ENCODE results near the gene CSH2. TPM values are rescaled to one million over a fixed set of nuclear protein-coding genes. Genes with fewer than 3 reads are reported as not detected.

The CSH2 gene
- total and polyA plus RNA-seq, 2 of the 8 experiments (the other 6 are each of a cell fraction or from before 2014, with no cell fraction given): 0.43 TPM; not detected in 1

DNA sequence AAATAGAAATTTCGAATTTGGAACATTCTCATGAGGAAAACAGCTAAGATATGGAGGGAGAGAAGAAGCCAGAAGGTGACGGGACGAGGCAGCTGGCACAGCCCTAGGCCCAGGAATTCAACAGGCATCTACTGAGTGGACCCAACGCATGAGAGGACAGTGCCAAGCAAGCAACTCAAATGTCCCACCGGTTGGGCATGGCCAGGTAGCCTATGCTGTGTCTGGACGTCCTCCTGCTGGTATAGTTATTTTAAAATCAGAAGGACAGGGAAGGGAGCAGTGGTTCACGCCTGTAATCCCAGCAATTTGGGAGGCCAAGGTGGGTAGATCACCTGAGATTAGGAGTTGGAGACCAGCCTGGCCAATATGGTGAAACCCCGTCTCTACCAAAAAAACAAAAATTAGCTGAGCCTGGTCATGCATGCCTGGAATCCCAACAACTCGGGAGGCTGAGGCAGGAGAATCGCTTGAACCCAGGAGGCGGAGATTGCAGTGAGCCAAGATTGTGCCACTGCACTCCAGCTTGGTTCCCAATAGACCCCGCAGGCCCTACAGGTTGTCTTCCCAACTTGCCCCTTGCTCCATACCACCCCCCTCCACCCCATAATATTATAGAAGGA lies 43.2 kb upstream of the CSH2 start:
- H3K4me1 ChIP-seq (replicated peaks in 1 of 4; ENCODE audit: control insufficient read depth in 3 of 4, insufficient read depth in 4 of 4, low read length in 3 of 4): peaks cover 0 to 5% (median under 1%) of the 10 kb centered on the region in 4 experiments; a peak in 3 of 7 replicates
- H2BK20ac ChIP-seq (ENCODE audit: low read length): no peak overlapping the region
- H3K56ac ChIP-seq (replicated peaks; ENCODE audit: insufficient read length, low read depth, low read length): no peak overlapping the region
- H3K9me3 ChIP-seq (ENCODE audit: insufficient read depth in 2 of 2, low read depth in 1 of 2, low read length in 1 of 2): no peaks in the 10 kb centered on the region
- H2AFZ ChIP-seq (ENCODE audit: low read length): no peak overlapping the region
- H3K14ac ChIP-seq (ENCODE audit: insufficient read length): no peak overlapping the region
- H3K4me3 ChIP-seq (ENCODE audit: extremely low read depth in 1 of 4, insufficient read depth in 2 of 4, low read depth in 3 of 4, low read length in 4 of 4): no peak overlapping the region
- H3K18ac ChIP-seq (ENCODE audit: extremely low read depth, low read length): no peak overlapping the region
- DNase-seq (ENCODE audit: low read depth in 1 of 2, low spot score in 2 of 2) (no peak), FAIRE-seq (no peak)
- no peak overlapping the region; a peak in 1 of 4 replicates for H3K4me2 ChIP-seq (ENCODE audit: insufficient read depth in 1 of 2, low read depth in 2 of 2, low read length in 2 of 2)
- no peaks in the 10 kb centered on the region; the same call in 1 of the 2 replicates for H3K23me2 ChIP-seq (ENCODE audit: low read depth, low read length)
- H2BK5ac ChIP-seq (ENCODE audit: low read depth, low read length): no peak overlapping the region
- H2BK15ac ChIP-seq (ENCODE audit: low read length): no peak overlapping the region
- 88% methylated on average over 12 of the region's 12 CpGs; no CpG with 5 or more reads in 1 of the 2 experiments for WGBS, 2 experiments (ENCODE audit: extremely low coverage in 1 of 2, insufficient coverage in 1 of 2, insufficient read length in 1 of 2, insufficient replicate concordance in 2 of 2, low coverage in 1 of 2, low lambda C conversion rate in 2 of 2, missing lambda C conversion rate in 1 of 2)
- no peaks in the 10 kb centered on the region for H3K36me3 ChIP-seq (ENCODE audit: control insufficient read depth in 2 of 4, insufficient read depth in 4 of 4, low read length in 3 of 4)
- H2BK12ac ChIP-seq (ENCODE audit: low read depth, low read length): no peak overlapping the region
- no peaks in the 10 kb centered on the region for H3K27me3 ChIP-seq (replicated peaks in 1 of 4; ENCODE audit: control insufficient read depth in 3 of 4, extremely low read depth in 1 of 4, insufficient read depth in 3 of 4, low read length in 3 of 4)
- H2BK120ac ChIP-seq (replicated peaks; ENCODE audit: low read depth, low read length): no peak overlapping the region
- POLR2A ChIA-PET (ENCODE audit: partially characterized antibody): interaction anchor here (1.6 kb wide), 1 partner anchor 34 kb away, joined by 6 read pairs; no protein-coding TSS in a partner anchor
- no peak overlapping the region for H3K9ac ChIP-seq (replicated peaks in 1 of 4; ENCODE audit: extremely low read depth in 1 of 4, low read depth in 3 of 4, low read length in 3 of 4)
- no peak overlapping the region for H2AK5ac ChIP-seq (ENCODE audit: low read depth, low read length)
- CTCF ChIA-PET (ENCODE audit: partially characterized antibody): interaction anchor here (0.9 to 11.2 kb wide), 9 partner anchors 13 to 108 kb away, joined by 3 to 270 read pairs (median 59); partner anchors contain the start of genes CD79B and ICAM2
- H3K79me1 ChIP-seq (ENCODE audit: low read depth, low read length): no peaks in the 10 kb centered on the region
- H3K27ac ChIP-seq (ENCODE audit: low read depth, low read length): no peak overlapping the region
- TF ChIP-seq EZH2 (IDR thresholded peaks at IDR 0.05; ENCODE audit: low read depth, low read length, severe bottlenecking): no peak
- no peak for TF ChIP-seq POLR2A (IDR thresholded peaks at IDR 0.05; ENCODE audit: control extremely low read depth in 1 of 2, low read depth in 2 of 2, low read length in 2 of 2)
- TF ChIP-seq MAX (IDR thresholded peaks at IDR 0.05): no peak
- TF ChIP-seq EGR1 (IDR thresholded peaks at IDR 0.05; ENCODE audit: borderline replicate concordance, low read depth, low read length): no peak
- TF ChIP-seq RBBP5 (IDR thresholded peaks at IDR 0.05; ENCODE audit: borderline replicate concordance, low read depth, low read length): no peak
- no peak for TF ChIP-seq KDM1A (IDR thresholded peaks at IDR 0.05; ENCODE audit: borderline replicate concordance, low read length)
- H4K5ac ChIP-seq (ENCODE audit: insufficient read length, low read depth, low read length): no peak overlapping the region
- no peak overlapping the region for H3K4ac ChIP-seq (replicated peaks; ENCODE audit: insufficient read length, low read depth, low read length)
- H3K79me2 ChIP-seq (ENCODE audit: control insufficient read depth in 1 of 2, insufficient read depth in 2 of 2, low read length in 2 of 2): no peaks in the 10 kb centered on the region
- no peak overlapping the region for H4K91ac ChIP-seq (replicated peaks; ENCODE audit: insufficient read length, low read length)
- H4K20me1 ChIP-seq (replicated peaks in 1 of 2; ENCODE audit: control insufficient read depth in 1 of 2, insufficient read depth in 2 of 2, low read length in 2 of 2): no peaks in the 10 kb centered on the region
- no peak overlapping the region for H3K23ac ChIP-seq (ENCODE audit: insufficient read length)
- H4K8ac ChIP-seq (ENCODE audit: extremely low read depth, insufficient read depth, low read length): no peak overlapping the region

Data from H1 (cell line).